Aorta (tissue), 5 donors: ENCODE measurements around the gene HIVEP2. TPM values are rescaled to one million over a fixed set of nuclear protein-coding genes. Genes with fewer than 3 reads are reported as not detected.

ENCODE experiments used
- ATAC-seq: fragments of 200-7000 bp; cut with Tn5 transposase; one replicate; pipeline ENCODE4 v1.9.1; 2022; ENCODE audit warnings: moderate library complexity; ENCODE audit not compliant: low FRiP score
- DNase-seq, 2 donors: peaks; one replicate each; pipeline ENCODE4 v3.0.0-alpha.2; 2020
- H3K27ac ChIP-seq, 2 donors: one replicate each; pipeline ENCODE4 v1.5.1; 2013; ENCODE audit warnings: low read length in 2 of 2, mild to moderate bottlenecking in 2 of 2, moderate library complexity in 2 of 2, control low read depth in 1 of 2, inconsistent platforms in 1 of 2, low read depth in 1 of 2
- H3K27me3 ChIP-seq, 2 donors: one replicate each; pipeline ENCODE4 v1.6.1; 2013; ENCODE audit warnings: control low read depth in 1 of 2, low read length in 1 of 2, mild to moderate bottlenecking in 1 of 2, moderate library complexity in 1 of 2; ENCODE audit not compliant: insufficient read depth in 2 of 2, control insufficient read depth in 1 of 2
- H3K36me3 ChIP-seq, 2 donors: one replicate each; pipeline ENCODE4 v1.6.1; 2013; ENCODE audit warnings: control low read depth in 1 of 2, low read length in 1 of 2, mild to moderate bottlenecking in 1 of 2; ENCODE audit not compliant: insufficient read depth in 2 of 2, control insufficient read depth in 1 of 2
- H3K4me1 ChIP-seq, 2 donors: one replicate each; pipeline ENCODE4 v1.6.1; 2013; ENCODE audit warnings: low read length in 2 of 2, control low read depth in 1 of 2, mild to moderate bottlenecking in 1 of 2, moderate library complexity in 1 of 2; ENCODE audit not compliant: insufficient read depth in 2 of 2, control insufficient read depth in 1 of 2
- H3K4me3 ChIP-seq, 2 donors: one replicate each; pipeline ENCODE4 v1.5.1; 2013; ENCODE audit warnings: low read length in 2 of 2, control low read depth in 1 of 2, mild to moderate bottlenecking in 1 of 2
- H3K9me3 ChIP-seq: one replicate; pipeline ENCODE4 v1.6.1; 2013; ENCODE audit warnings: mild to moderate bottlenecking, low read length; ENCODE audit not compliant: control insufficient read depth
- WGBS, 2 donors: extraction: QIAGEN DNeasy Blood & Tissue Kit; methylation state at CpG; one replicate each; pipeline ENCODE4 v1.1.7; 2013; 5-methylcytosine and 5-hydroxymethylcytosine counted together
- intact Hi-C, 2 donors: fragments of 100-400 bp; cut with DNase I; formaldehyde crosslinking; loops; one replicate each; pipeline versions ENCODE4 v1.14.2 to v1.15.0; 2022
- polyA plus RNA-seq, 2 donors: library from polyadenylated mRNA; stranded (reverse); fragments of 200-250 nt; gene quantifications; one replicate each; pipeline ENCODE4 v1.2.3, GENCODE V29; 2013
- total RNA-seq, 2 donors: library from RNA; stranded (reverse); fragmentation: NEBNext Ultra II Directional; extraction: Animal tissue kit (Norgen Biotek cat#: 25700); gene quantifications; one replicate each; pipeline ENCODE4 v1.2.1, GENCODE V29; 2021
- donor health status: healthy with polysubstance abuse.
- donor health status: Bipolar disorder and iron deficiency.
- donor health status: DM: no; HTN: no; CAD: no.
- donor health status: DM: no; HTN: no; CAD: no.
- donor health status: DM: yes; HTN: yes; CAD: no.

The HIVEP2 gene
- total and polyA plus RNA-seq, 4 donors, result 5.3 to 36.8 (median 20.4) TPM

GRCh38 chr6:142916881-142917280 is 28.1 kb downstream of the HIVEP2 start:
- H3K9me3 ChIP-seq, result no peaks in the 10 kb centered on the region
- intact Hi-C loops, result no loop called here
- 94 to 95% methylated on average over 1 of the region's 1 CpG for WGBS, 2 donors
- H3K27me3 ChIP-seq, result no peaks in the 10 kb centered on the region
- DNase-seq (no peak), ATAC-seq (no peak)
- no peak overlapping the region for H3K4me3 ChIP-seq
- H3K27ac ChIP-seq, result no peak overlapping the region
- H3K36me3 ChIP-seq, result peaks cover 0 to 1% of the 10 kb centered on the region in 2 donors
- H3K4me1 ChIP-seq, result no peaks in the 10 kb centered on the region

GRCh38 chr6:142914937-142915697 is 29.9 kb downstream of the HIVEP2 start:
- H3K4me1 ChIP-seq, result no peaks in the 10 kb centered on the region
- WGBS, 2 donors, result 99% methylated on average over 2 of the region's 2 CpGs
- no peak for DNase-seq
- peaks cover 0 to 1% of the 10 kb centered on the region in 2 donors for H3K36me3 ChIP-seq
- intact Hi-C loops, result no loop called here
- no peaks in the 10 kb centered on the region for H3K9me3 ChIP-seq
- no peaks in the 10 kb centered on the region for H3K27me3 ChIP-seq
- no peak overlapping the region for H3K4me3 ChIP-seq
- no peak for ATAC-seq
- H3K27ac ChIP-seq, result no peak overlapping the region

DNA sequence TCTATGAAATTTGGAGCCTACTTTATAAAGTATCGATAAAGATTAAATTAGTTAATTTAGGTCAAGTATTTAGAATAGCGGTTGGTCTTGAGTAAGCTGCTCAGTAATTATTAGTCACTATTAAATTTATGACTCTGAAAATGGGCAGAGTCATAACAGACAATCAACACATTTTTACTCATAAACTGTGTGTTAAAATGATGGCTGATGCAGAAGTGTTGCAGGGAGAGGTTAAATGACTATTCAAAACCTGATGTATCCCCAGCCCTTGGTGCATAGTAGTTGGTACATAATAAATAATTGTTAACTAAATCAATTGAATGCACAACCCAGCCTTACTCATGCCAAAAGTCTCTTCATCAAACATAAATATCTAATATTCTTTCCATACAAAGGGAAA is 30.6 kb downstream of the HIVEP2 start:
- H3K36me3 ChIP-seq, result peaks cover 0 to 1% of the 10 kb centered on the region in 2 donors
- WGBS, 2 donors, result 98% methylated on average over 2 of the region's 2 CpGs
- no peak overlapping the region for H3K4me3 ChIP-seq
- H3K27me3 ChIP-seq, result no peaks in the 10 kb centered on the region
- H3K27ac ChIP-seq, result no peak overlapping the region
- intact Hi-C loops, result no loop called here
- H3K9me3 ChIP-seq, result no peaks in the 10 kb centered on the region
- DNase-seq, result no peak
- no peaks in the 10 kb centered on the region for H3K4me1 ChIP-seq
- no peak for ATAC-seq

- ATAC-seq (no peak), DNase-seq (no peak)
- 88 to 94% methylated on average over 10 of the region's 10 CpGs for WGBS, 2 donors
Observed at GRCh38 chr6:142913511-142914047, 31.4 kb downstream of the HIVEP2 start.

GRCh38 chr6:142913036-142913510 is 31.9 kb downstream of the HIVEP2 start:
- Histone ChIP-seq H3K4me1 (no peaks in the 10 kb centered on the region), H3K9me3 (no peaks in the 10 kb centered on the region), H3K36me3 (peaks cover 0 to 1% of the 10 kb centered on the region in 2 donors), H3K27me3 (no peaks in the 10 kb centered on the region), H3K4me3 (no peak overlapping the region), H3K27ac (no peak overlapping the region)
- 91 to 93% methylated on average over 5 of the region's 5 CpGs for WGBS, 2 donors
- intact Hi-C loops, result no loop called here
- ATAC-seq, result no peak
- no peak for DNase-seq

More at GRCh38 chr6:142913511-142914047, 31.4 kb downstream of the HIVEP2 start:
- intact Hi-C loops, result no loop called here
- Histone ChIP-seq H3K4me1 (no peaks in the 10 kb centered on the region), H3K36me3 (peaks cover 0 to 1% of the 10 kb centered on the region in 2 donors), H3K27ac (no peak overlapping the region), H3K9me3 (no peaks in the 10 kb centered on the region), H3K27me3 (no peaks in the 10 kb centered on the region), H3K4me3 (no peak overlapping the region)

DNA sequence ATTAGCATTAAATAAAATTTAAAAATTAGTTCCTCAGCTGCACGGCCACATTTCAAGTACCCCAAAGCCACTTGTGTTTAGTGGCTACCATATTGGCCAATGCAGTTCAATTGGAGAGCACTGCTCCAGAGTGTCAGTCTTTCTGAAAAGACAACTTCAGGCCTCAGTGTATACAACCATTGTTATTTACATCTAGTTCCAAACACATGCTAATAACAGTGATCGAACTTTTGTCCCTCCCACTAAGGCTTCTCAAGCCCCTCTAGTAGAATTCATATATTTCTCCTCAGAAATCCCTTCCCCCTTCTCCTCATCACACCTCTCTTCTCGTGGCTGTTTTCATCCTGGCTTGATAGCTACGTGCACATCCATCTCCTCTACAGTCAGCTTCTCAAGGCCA is 32.9 kb downstream of the HIVEP2 start:
- 90 to 95% methylated on average over 4 of the region's 4 CpGs for WGBS, 2 donors
- H3K36me3 ChIP-seq, result peaks cover 0 to 1% of the 10 kb centered on the region in 2 donors
- no peak for DNase-seq
- no peak for ATAC-seq
- H3K4me1 ChIP-seq, result no peaks in the 10 kb centered on the region
- no peaks in the 10 kb centered on the region for H3K27me3 ChIP-seq
- no peak overlapping the region for H3K4me3 ChIP-seq
- intact Hi-C loops, result no loop called here
- no peaks in the 10 kb centered on the region for H3K9me3 ChIP-seq
- no peak overlapping the region for H3K27ac ChIP-seq

- Histone ChIP-seq H3K36me3 (peaks cover 0 to 1% of the 10 kb centered on the region in 2 donors), H3K27me3 (no peaks in the 10 kb centered on the region), H3K9me3 (no peaks in the 10 kb centered on the region), H3K4me1 (no peaks in the 10 kb centered on the region), H3K27ac (no peak overlapping the region), H3K4me3 (no peak overlapping the region)
- ATAC-seq (no peak), DNase-seq (no peak)
- WGBS, 2 donors, result 82 to 87% methylated on average over 2 of the region's 2 CpGs
- intact Hi-C loops, result no loop called here
Observed at GRCh38 chr6:142911430-142911829, 33.5 kb downstream of the HIVEP2 start.

DNA sequence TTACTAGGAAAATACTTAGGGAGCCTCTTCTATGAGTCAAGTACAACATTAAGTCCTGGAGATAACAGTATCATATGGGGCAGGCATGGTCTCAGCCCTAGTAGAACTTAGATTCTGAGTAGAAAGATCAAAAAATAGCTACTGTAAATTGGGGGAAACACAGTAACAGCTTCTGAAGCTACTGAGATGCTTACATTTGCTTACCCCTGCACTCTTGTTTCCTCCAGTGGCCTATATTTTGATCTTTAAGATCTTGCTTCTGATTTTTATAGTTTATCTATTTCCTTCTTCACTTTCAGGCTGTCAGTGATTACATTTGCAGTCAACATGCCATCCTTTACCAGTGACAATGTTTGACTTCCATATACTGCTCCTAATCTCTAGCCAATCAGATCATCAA is 35.3 kb downstream of the HIVEP2 start:
- Histone ChIP-seq H3K4me1 (no peaks in the 10 kb centered on the region), H3K36me3 (peaks cover 0 to 1% of the 10 kb centered on the region in 2 donors), H3K9me3 (no peaks in the 10 kb centered on the region), H3K4me3 (no peak overlapping the region), H3K27me3 (no peaks in the 10 kb centered on the region), H3K27ac (no peak overlapping the region)
- intact Hi-C loops, result no loop called here
- ATAC-seq, result no peak
- DNase-seq, result no peak

GRCh38 chr6:142908235-142908634 is 36.7 kb downstream of the HIVEP2 start:
- H3K4me1 ChIP-seq, result no peaks in the 10 kb centered on the region
- WGBS, 2 donors, result 99 to 100% methylated on average over 1 of the region's 1 CpG
- ATAC-seq (no peak), DNase-seq (no peak)
- H3K27ac ChIP-seq, result no peak overlapping the region
- H3K27me3 ChIP-seq, result no peaks in the 10 kb centered on the region
- intact Hi-C loops, result no loop called here
- no peaks in the 10 kb centered on the region for H3K36me3 ChIP-seq
- no peaks in the 10 kb centered on the region for H3K9me3 ChIP-seq
- no peak overlapping the region for H3K4me3 ChIP-seq
